GM12878 (cell line): ENCODE results near the gene MED25. TPM values are rescaled to one million over a fixed set of nuclear protein-coding genes. Genes with fewer than 3 reads are reported as not detected.

ENCODE experiments used
- ASH2L ChIP-seq: fragments of 300-600, 200-600 bp; sonication (generic); IDR thresholded peaks from 2 replicates; pipeline ENCODE4 v1.6.1; 2017; ENCODE audit warnings: low read depth, mild to moderate bottlenecking, borderline replicate concordance
- BCL11A ChIP-seq: IDR thresholded peaks from 2 replicates; pipeline ENCODE4 v1.6.1; 2011; ENCODE audit warnings: low read depth, low read length
- CEBPB ChIP-seq, 2 experiments: fragments of 150-350 bp in 1 of 2; IDR thresholded peaks; 2 replicates each; pipeline ENCODE4 v1.6.1; 2012 to 2014; ENCODE audit warnings: low read depth in 2 of 2, low read length in 2 of 2, borderline replicate concordance in 1 of 2, inconsistent platforms in 1 of 2
- CHD1 ChIP-seq: IDR thresholded peaks from 2 replicates; pipeline ENCODE4 v1.6.1; 2012; ENCODE audit warnings: low read depth, low read length, improper control_type of control experiment
- CREM ChIP-seq: IDR thresholded peaks from 2 replicates; pipeline ENCODE4 v1.6.1; 2014; ENCODE audit warnings: antibody characterized with exemption, low read depth
- GATAD2B ChIP-seq: fragments of 450-650 bp; conservative IDR thresholded peaks from 2 replicates; pipeline ENCODE4 v1.6.1; 2017; ENCODE audit warnings: low read depth, mild to moderate bottlenecking, moderate library complexity
- HDAC6 ChIP-seq: fragments of 200-600 bp; sonication (generic); IDR thresholded peaks from one replicate; pipeline ENCODE4 v1.8.0; 2017; ENCODE audit warnings: antibody characterized with exemption; ENCODE audit not compliant: unreplicated experiment
- JUNB ChIP-seq: IDR thresholded peaks from 2 replicates; pipeline ENCODE4 v1.6.1; 2016; ENCODE audit warnings: antibody characterized with exemption, mild to moderate bottlenecking
- LARP7 ChIP-seq: fragments of 450-650 bp; IDR thresholded peaks from 2 replicates; pipeline ENCODE4 v1.6.1; 2017; ENCODE audit warnings: mild to moderate bottlenecking
- NFIC ChIP-seq: IDR thresholded peaks from 2 replicates; pipeline ENCODE4 v1.6.1; 2012; ENCODE audit warnings: low read depth, mild to moderate bottlenecking, inconsistent platforms, low read length, moderate library complexity
- NFYB ChIP-seq: IDR thresholded peaks from 2 replicates; pipeline ENCODE4 v1.6.1; 2011; ENCODE audit warnings: low read depth, mild to moderate bottlenecking, low read length, improper control_type of control experiment, moderate library complexity; ENCODE audit not compliant: insufficient read depth
- PAX5 ChIP-seq: IDR thresholded peaks from 2 replicates; pipeline ENCODE4 v1.6.1; 2011; ENCODE audit warnings: low read depth, low read length, borderline replicate concordance
- SUZ12 ChIP-seq: fragments of 200-600 bp; sonication (generic); IDR thresholded peaks from one replicate; pipeline ENCODE4 v1.6.1; 2018; ENCODE audit warnings: antibody characterized with exemption, mild to moderate bottlenecking; ENCODE audit not compliant: unreplicated experiment
- TCF7 ChIP-seq: IDR thresholded peaks from 2 replicates; pipeline ENCODE4 v1.6.1; 2014; ENCODE audit warnings: antibody characterized with exemption, borderline replicate concordance
- ZBED1 ChIP-seq: IDR thresholded peaks from 2 replicates; pipeline ENCODE4 v1.6.1; 2016; ENCODE audit warnings: borderline replicate concordance
- polyA plus RNA-seq, 11 experiments: library from polyadenylated mRNA; depleted of rRNA in 4 of 11; unstranded in 6 of 11; stranded (reverse) in 5 of 11; fragments of >200 nt; fragmentation: Nextera tagmentation in 4 of 11; fragmentation: Illumina TruSeq in 1 of 11; extraction: Ambion mirVana in 4 of 11; extraction: Trizol in 1 of 11; gene quantifications; 1 replicate in 1 of 11; 2 replicates in 10 of 11; pipeline versions ENCODE4 v1.2.1 to v1.2.3, GENCODE V29; 2011 to 2016; ENCODE audit warnings: inconsistent platforms in 2 of 11, missing spikeins in 2 of 11, low read depth in 1 of 11
- total RNA-seq, 4 experiments: library from RNA; depleted of rRNA in 3 of 4; stranded (reverse); fragments of >200 nt in 3 of 4; fragmentation: Illumina TruSeq in 1 of 4; extraction: Trizol in 1 of 4; gene quantifications; 2 replicates each; pipeline versions ENCODE4 v1.2.1 to v1.2.3, GENCODE V29; 2013 to 2021
- TF ChIP-seq, protein P1 (sequence below): fragments of 450-650 bp; IDR thresholded peaks from 2 replicates; pipeline ENCODE4 v1.6.1; 2017; ENCODE audit warnings: mild to moderate bottlenecking, moderate library complexity
- TF ChIP-seq, protein P2 (sequence below): IDR thresholded peaks from 2 replicates; pipeline ENCODE4 v1.6.1; 2011; ENCODE audit warnings: low read depth, low read length, improper control_type of control experiment, borderline replicate concordance
- TF ChIP-seq, protein P3 (sequence below): fragments of 150-350 bp; IDR thresholded peaks from 2 replicates; pipeline ENCODE4 v1.6.1; 2014; ENCODE audit warnings: mild to moderate bottlenecking, low read depth, low read length
- TF ChIP-seq, protein P4 (sequence below): IDR thresholded peaks from 2 replicates; pipeline ENCODE4 v1.6.1; 2012; ENCODE audit warnings: low read depth, low read length, improper control_type of control experiment
- TF ChIP-seq, protein P5 (sequence below): fragments of 450-650 bp; IDR thresholded peaks from 2 replicates; pipeline ENCODE4 v1.6.1; 2016; ENCODE audit warnings: mild to moderate bottlenecking, moderate library complexity, borderline replicate concordance

The MED25 gene
- total and polyA plus RNA-seq, 10 of the 15 experiments (the other 5 are each of a cell fraction or from before 2014, with no cell fraction given), result 3.5 to 53.9 (median 17.1) TPM

DNA sequence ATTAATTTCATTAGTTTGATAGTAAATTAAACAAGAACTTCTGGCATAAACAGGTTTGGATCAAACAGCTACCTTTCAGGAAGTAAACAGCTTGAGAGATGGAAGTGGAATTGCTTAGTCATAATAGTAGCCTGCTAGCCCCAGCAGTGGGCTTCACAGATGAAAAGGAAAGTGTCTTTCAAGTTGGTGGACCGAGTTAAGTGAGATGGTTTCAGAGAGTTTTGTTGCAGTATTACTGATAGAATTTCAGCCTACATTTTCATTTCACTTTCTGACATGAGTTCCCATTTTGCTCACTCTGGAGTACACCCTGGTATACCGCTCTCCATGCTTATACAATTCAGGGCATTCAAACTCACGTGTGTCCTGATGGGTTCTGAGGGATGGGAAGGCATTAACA lies 30.8 kb downstream of the MED25 start (continued):
- TF ChIP-seq, protein P1, sequence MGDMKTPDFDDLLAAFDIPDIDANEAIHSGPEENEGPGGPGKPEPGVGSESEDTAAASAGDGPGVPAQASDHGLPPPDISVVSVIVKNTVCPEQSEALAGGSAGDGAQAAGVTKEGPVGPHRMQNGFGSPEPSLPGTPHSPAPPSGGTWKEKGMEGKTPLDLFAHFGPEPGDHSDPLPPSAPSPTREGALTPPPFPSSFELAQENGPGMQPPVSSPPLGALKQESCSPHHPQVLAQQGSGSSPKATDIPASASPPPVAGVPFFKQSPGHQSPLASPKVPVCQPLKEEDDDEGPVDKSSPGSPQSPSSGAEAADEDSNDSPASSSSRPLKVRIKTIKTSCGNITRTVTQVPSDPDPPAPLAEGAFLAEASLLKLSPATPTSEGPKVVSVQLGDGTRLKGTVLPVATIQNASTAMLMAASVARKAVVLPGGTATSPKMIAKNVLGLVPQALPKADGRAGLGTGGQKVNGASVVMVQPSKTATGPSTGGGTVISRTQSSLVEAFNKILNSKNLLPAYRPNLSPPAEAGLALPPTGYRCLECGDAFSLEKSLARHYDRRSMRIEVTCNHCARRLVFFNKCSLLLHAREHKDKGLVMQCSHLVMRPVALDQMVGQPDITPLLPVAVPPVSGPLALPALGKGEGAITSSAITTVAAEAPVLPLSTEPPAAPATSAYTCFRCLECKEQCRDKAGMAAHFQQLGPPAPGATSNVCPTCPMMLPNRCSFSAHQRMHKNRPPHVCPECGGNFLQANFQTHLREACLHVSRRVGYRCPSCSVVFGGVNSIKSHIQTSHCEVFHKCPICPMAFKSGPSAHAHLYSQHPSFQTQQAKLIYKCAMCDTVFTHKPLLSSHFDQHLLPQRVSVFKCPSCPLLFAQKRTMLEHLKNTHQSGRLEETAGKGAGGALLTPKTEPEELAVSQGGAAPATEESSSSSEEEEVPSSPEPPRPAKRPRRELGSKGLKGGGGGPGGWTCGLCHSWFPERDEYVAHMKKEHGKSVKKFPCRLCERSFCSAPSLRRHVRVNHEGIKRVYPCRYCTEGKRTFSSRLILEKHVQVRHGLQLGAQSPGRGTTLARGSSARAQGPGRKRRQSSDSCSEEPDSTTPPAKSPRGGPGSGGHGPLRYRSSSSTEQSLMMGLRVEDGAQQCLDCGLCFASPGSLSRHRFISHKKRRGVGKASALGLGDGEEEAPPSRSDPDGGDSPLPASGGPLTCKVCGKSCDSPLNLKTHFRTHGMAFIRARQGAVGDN, result no peak
- TF ChIP-seq, protein P2, sequence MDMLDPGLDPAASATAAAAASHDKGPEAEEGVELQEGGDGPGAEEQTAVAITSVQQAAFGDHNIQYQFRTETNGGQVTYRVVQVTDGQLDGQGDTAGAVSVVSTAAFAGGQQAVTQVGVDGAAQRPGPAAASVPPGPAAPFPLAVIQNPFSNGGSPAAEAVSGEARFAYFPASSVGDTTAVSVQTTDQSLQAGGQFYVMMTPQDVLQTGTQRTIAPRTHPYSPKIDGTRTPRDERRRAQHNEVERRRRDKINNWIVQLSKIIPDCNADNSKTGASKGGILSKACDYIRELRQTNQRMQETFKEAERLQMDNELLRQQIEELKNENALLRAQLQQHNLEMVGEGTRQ, result no peak
- TF ChIP-seq, protein P3, sequence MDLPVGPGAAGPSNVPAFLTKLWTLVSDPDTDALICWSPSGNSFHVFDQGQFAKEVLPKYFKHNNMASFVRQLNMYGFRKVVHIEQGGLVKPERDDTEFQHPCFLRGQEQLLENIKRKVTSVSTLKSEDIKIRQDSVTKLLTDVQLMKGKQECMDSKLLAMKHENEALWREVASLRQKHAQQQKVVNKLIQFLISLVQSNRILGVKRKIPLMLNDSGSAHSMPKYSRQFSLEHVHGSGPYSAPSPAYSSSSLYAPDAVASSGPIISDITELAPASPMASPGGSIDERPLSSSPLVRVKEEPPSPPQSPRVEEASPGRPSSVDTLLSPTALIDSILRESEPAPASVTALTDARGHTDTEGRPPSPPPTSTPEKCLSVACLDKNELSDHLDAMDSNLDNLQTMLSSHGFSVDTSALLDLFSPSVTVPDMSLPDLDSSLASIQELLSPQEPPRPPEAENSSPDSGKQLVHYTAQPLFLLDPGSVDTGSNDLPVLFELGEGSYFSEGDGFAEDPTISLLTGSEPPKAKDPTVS, result no peak
- no peak for TF ChIP-seq HDAC6
- peak; percentile 28; the same call in 1 of the 2 replicates for TF ChIP-seq TCF7
- TF ChIP-seq, protein P4, sequence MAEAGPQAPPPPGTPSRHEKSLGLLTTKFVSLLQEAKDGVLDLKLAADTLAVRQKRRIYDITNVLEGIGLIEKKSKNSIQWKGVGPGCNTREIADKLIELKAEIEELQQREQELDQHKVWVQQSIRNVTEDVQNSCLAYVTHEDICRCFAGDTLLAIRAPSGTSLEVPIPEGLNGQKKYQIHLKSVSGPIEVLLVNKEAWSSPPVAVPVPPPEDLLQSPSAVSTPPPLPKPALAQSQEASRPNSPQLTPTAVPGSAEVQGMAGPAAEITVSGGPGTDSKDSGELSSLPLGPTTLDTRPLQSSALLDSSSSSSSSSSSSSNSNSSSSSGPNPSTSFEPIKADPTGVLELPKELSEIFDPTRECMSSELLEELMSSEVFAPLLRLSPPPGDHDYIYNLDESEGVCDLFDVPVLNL, result no peak
- no peak for TF ChIP-seq GATAD2B
- no peak for TF ChIP-seq CREM
- TF ChIP-seq LARP7, result no peak
- peak; percentile 52; the same call in 1 of the 2 replicates for TF ChIP-seq BCL11A
- no peak for TF ChIP-seq ASH2L
- TF ChIP-seq JUNB, result peak; percentile 80
- no peak for TF ChIP-seq ZBED1
- TF ChIP-seq SUZ12, result no peak
- TF ChIP-seq NFIC, result no peak
- TF ChIP-seq, protein P5, sequence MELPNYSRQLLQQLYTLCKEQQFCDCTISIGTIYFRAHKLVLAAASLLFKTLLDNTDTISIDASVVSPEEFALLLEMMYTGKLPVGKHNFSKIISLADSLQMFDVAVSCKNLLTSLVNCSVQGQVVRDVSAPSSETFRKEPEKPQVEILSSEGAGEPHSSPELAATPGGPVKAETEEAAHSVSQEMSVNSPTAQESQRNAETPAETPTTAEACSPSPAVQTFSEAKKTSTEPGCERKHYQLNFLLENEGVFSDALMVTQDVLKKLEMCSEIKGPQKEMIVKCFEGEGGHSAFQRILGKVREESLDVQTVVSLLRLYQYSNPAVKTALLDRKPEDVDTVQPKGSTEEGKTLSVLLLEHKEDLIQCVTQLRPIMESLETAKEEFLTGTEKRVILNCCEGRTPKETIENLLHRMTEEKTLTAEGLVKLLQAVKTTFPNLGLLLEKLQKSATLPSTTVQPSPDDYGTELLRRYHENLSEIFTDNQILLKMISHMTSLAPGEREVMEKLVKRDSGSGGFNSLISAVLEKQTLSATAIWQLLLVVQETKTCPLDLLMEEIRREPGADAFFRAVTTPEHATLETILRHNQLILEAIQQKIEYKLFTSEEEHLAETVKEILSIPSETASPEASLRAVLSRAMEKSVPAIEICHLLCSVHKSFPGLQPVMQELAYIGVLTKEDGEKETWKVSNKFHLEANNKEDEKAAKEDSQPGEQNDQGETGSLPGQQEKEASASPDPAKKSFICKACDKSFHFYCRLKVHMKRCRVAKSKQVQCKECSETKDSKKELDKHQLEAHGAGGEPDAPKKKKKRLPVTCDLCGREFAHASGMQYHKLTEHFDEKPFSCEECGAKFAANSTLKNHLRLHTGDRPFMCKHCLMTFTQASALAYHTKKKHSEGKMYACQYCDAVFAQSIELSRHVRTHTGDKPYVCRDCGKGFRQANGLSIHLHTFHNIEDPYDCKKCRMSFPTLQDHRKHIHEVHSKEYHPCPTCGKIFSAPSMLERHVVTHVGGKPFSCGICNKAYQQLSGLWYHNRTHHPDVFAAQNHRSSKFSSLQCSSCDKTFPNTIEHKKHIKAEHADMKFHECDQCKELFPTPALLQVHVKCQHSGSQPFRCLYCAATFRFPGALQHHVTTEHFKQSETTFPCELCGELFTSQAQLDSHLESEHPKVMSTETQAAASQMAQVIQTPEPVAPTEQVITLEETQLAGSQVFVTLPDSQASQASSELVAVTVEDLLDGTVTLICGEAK, result no peak
- TF ChIP-seq PAX5, result peak; percentile 48; the same call in 1 of the 2 replicates
- no peak for TF ChIP-seq NFYB
- no peak for TF ChIP-seq CHD1
- TF ChIP-seq CEBPB (IDR thresholded peaks at IDR 0.05; ENCODE audit: borderline replicate concordance in 1 of 2, low read depth in 2 of 2, low read length in 2 of 2), result no peak
